Measurements from ENCODE around the gene DTNA.

- TF ChIP-seq POLR2A (IDR thresholded peaks at IDR 0.05; ENCODE audit: low read depth, low read length) (no peak), TAF1 (IDR thresholded peaks at IDR 0.05; ENCODE audit: borderline replicate concordance, low read depth, low read length) (no peak)
These were observed 174.3 kb downstream of the DTNA start for GRCh38 chr18:34884436-34884835.

Data from GM12892 (cell line).